NT2/D1 (cell line): ENCODE measurements around the gene CLCN6.

Source experiments
- SUZ12 ChIP-seq: IDR thresholded peaks from 2 replicates; pipeline ENCODE4 v1.6.1; 2011; ENCODE audit not compliant: insufficient read length, insufficient read depth; ENCODE audit errors: extremely low read depth
- ZNF274 ChIP-seq: IDR thresholded peaks from 2 replicates; pipeline ENCODE4 v1.6.1; 2011; ENCODE audit warnings: mild to moderate bottlenecking, low read depth, low read length

GRCh38 chr1:11778844-11779623, 27.0 kb upstream of the CLCN6 start:
- TF ChIP-seq ZNF274 (no peak), SUZ12 (no peak)
